Neural progenitor cell (in vitro differentiated cells): ENCODE data around the gene PDE6A. TPM values are rescaled to one million over a fixed set of nuclear protein-coding genes. Genes with fewer than 3 reads are reported as not detected.

ENCODE experiments used
- DNase-seq: peaks from one replicate; pipeline ENCODE4 v3.0.0-alpha.2; 2016; ENCODE audit warnings: low spot score
- H2AFZ ChIP-seq: fragments of 200-600 bp; sonication (generic); replicated peaks from 2 replicates; pipeline ENCODE4 v1.6.1; 2016; ENCODE audit warnings: antibody characterized with exemption
- H3F3A ChIP-seq: fragments of 200-600 bp; sonication (generic); 2 replicates; pipeline ENCODE4 v1.6.1; 2016; ENCODE audit warnings: antibody characterized with exemption, low read depth
- H3K27ac ChIP-seq: fragments of 200-600 bp; sonication (generic); 2 replicates; pipeline ENCODE4 v1.5.1; 2016; ENCODE audit warnings: mild to moderate bottlenecking
- H3K27me3 ChIP-seq: fragments of 200-600 bp; sonication (generic); 2 replicates; pipeline ENCODE4 v1.6.1; 2016; ENCODE audit warnings: mild to moderate bottlenecking, moderate library complexity
- H3K36me3 ChIP-seq: fragments of 200-600 bp; sonication (generic); 2 replicates; pipeline ENCODE4 v1.5.1; 2016
- H3K4me1 ChIP-seq: fragments of 200-600 bp; sonication (generic); 2 replicates; pipeline ENCODE4 v1.6.1; 2016; ENCODE audit warnings: mixed run types
- H3K4me2 ChIP-seq: fragments of 200-600 bp; sonication (generic); 2 replicates; pipeline ENCODE4 v1.6.1; 2016
- H3K4me3 ChIP-seq: fragments of 200-600 bp; sonication (generic); 2 replicates; pipeline ENCODE4 v1.5.1; 2016
- H3K79me2 ChIP-seq: fragments of 200-600 bp; sonication (generic); 2 replicates; pipeline ENCODE4 v1.6.1; 2016; ENCODE audit warnings: low read depth
- H3K9ac ChIP-seq: fragments of 200-600 bp; sonication (generic); 2 replicates; pipeline ENCODE4 v1.6.1; 2016
- H3K9me3 ChIP-seq: fragments of 200-600 bp; sonication (generic); 2 replicates; pipeline ENCODE4 v1.5.1; 2016; ENCODE audit warnings: low read depth
- H4K20me1 ChIP-seq: fragments of 200-600 bp; sonication (generic); 2 replicates; pipeline ENCODE4 v1.6.1; 2016; ENCODE audit warnings: low read depth
- H3K27ac Mint-ChIP-seq: 3 replicates; pipeline ENCODE4 v1.8.0; 2021; ENCODE audit warnings: mixed read lengths
- H3K27me3 Mint-ChIP-seq: 2 replicates; pipeline ENCODE4 v1.8.0; 2022; ENCODE audit warnings: low read depth, mild to moderate bottlenecking, inconsistent platforms, moderate library complexity, mixed read lengths; ENCODE audit not compliant: insufficient read depth
- H3K36me3 Mint-ChIP-seq: 3 replicates; pipeline ENCODE4 v1.8.0; 2021; ENCODE audit warnings: mixed read lengths
- H3K4me1 Mint-ChIP-seq: 3 replicates; pipeline ENCODE4 v1.8.0; 2021; ENCODE audit warnings: mixed read lengths
- H3K4me3 Mint-ChIP-seq: 3 replicates; pipeline ENCODE4 v1.8.0; 2021; ENCODE audit warnings: mild to moderate bottlenecking, moderate library complexity, mixed read lengths
- H3K9me3 Mint-ChIP-seq: 3 replicates; pipeline ENCODE4 v1.8.0; 2020; ENCODE audit warnings: mixed read lengths
- CTCF ChIP-seq: fragments of 200-600 bp; sonication (generic); IDR thresholded peaks from 2 replicates; pipeline ENCODE4 v1.5.1; 2017; ENCODE audit warnings: antibody characterized with exemption, mild to moderate bottlenecking
- EZH2 ChIP-seq: fragments of 200-600 bp; sonication (generic); IDR thresholded peaks from 2 replicates; pipeline ENCODE4 v1.6.1; 2017; ENCODE audit warnings: antibody characterized with exemption, mild to moderate bottlenecking, moderate library complexity
- EZH2phosphoT487 ChIP-seq: fragments of 200-600 bp; sonication (generic); IDR thresholded peaks from 2 replicates; pipeline ENCODE4 v1.6.1; 2017; ENCODE audit warnings: antibody characterized with exemption
- total RNA-seq: library from RNA; depleted of rRNA; stranded (reverse); fragments of >200 nt; gene quantifications from 2 replicates; pipeline ENCODE4 v1.2.3, GENCODE V29; 2015; ENCODE audit warnings: low replicate concordance

The PDE6A gene
- total RNA-seq, 1 donor from 2014 or later, result not detected

DNA sequence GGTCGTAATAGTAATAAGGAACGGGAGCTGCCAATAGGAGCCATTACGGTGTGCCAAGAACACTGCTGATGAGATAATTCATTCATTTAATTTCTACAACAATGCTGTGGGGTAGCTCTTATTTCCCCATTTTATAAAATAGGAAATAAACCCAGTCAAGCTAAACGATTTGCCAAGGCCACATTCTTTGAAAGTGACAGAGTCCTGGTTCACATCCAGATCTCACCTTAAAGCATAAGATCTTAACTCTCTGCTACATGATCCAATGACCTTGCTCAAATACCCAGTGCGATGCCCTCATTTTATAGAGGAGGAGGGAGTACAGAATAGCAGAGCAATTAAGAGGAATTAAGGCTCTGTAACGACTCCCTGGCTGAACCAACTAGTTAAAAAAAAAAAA lies 5.0 kb downstream of the PDE6A start:
- no peaks in the 10 kb centered on the region for H3K4me1 ChIP-seq
- H3K27ac Mint-ChIP-seq, result no peak overlapping the region
- H3K27me3 Mint-ChIP-seq, result peaks cover 5% of the 10 kb centered on the region
- H2AFZ ChIP-seq, result no peak overlapping the region
- no peak overlapping the region for H3K27ac ChIP-seq
- H3F3A ChIP-seq, result no peaks in the 10 kb centered on the region
- H3K4me3 Mint-ChIP-seq, result no peak overlapping the region
- TF ChIP-seq CTCF, result no peak
- TF ChIP-seq EZH2phosphoT487, result no peak
- no peak for TF ChIP-seq EZH2
- no peaks in the 10 kb centered on the region for H4K20me1 ChIP-seq
- no peaks in the 10 kb centered on the region for H3K9me3 Mint-ChIP-seq
- no peaks in the 10 kb centered on the region for H3K27me3 ChIP-seq
- no peaks in the 10 kb centered on the region for H3K36me3 ChIP-seq
- no peaks in the 10 kb centered on the region for H3K79me2 ChIP-seq
- peaks cover 6% of the 10 kb centered on the region for H3K4me1 Mint-ChIP-seq
- no peak overlapping the region for H3K4me2 ChIP-seq
- no peak overlapping the region for H3K4me3 ChIP-seq
- no peak for DNase-seq
- no peaks in the 10 kb centered on the region for H3K36me3 Mint-ChIP-seq
- H3K9ac ChIP-seq, result no peak overlapping the region
- H3K9me3 ChIP-seq, result no peaks in the 10 kb centered on the region

DNA sequence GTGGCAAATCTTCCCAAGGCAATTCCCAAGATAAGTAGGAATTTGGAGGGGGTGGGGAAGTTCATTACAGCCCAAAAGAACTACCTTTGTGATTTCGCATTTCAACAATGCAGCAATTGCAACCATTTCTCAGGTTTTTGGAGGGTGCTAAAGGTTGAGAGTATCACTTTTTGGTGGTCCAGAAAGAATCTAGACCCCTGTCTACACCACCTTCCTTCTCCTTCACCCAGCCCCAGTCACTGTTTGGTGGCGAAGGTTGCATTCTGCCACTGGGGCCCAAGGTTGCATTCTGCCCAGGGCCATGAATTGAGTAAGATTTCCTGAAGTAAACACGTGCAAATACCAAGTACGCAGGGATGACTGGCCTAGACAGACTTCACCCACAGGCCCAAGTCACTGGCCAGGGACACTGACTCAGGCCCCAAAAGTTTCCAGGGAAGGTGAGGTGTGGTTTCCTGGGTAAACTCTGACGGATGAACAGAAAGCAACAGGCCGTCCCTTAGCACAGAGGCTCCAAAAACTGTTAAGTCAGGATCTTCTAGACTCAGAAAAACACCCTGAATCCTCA lies 5.7 kb downstream of the PDE6A start:
- no peak overlapping the region for H3K4me2 ChIP-seq
- TF ChIP-seq CTCF, result no peak
- TF ChIP-seq EZH2phosphoT487, result no peak
- TF ChIP-seq EZH2, result no peak
- H3K27me3 ChIP-seq, result no peaks in the 10 kb centered on the region
- no peak overlapping the region for H3K9ac ChIP-seq
- H3K9me3 ChIP-seq, result no peaks in the 10 kb centered on the region
- no peak overlapping the region for H2AFZ ChIP-seq
- H3K4me1 Mint-ChIP-seq, result peaks cover 6% of the 10 kb centered on the region
- no peak overlapping the region for H3K27ac ChIP-seq
- no peak overlapping the region for H3K27ac Mint-ChIP-seq
- H4K20me1 ChIP-seq, result no peaks in the 10 kb centered on the region
- H3K4me3 ChIP-seq, result no peak overlapping the region
- no peaks in the 10 kb centered on the region for H3F3A ChIP-seq
- peaks cover 5% of the 10 kb centered on the region for H3K27me3 Mint-ChIP-seq
- H3K36me3 Mint-ChIP-seq, result no peaks in the 10 kb centered on the region
- H3K4me1 ChIP-seq, result no peaks in the 10 kb centered on the region
- H3K9me3 Mint-ChIP-seq, result no peaks in the 10 kb centered on the region
- no peak for DNase-seq
- no peaks in the 10 kb centered on the region for H3K79me2 ChIP-seq
- no peaks in the 10 kb centered on the region for H3K36me3 ChIP-seq
- H3K4me3 Mint-ChIP-seq, result no peak overlapping the region

DNA sequence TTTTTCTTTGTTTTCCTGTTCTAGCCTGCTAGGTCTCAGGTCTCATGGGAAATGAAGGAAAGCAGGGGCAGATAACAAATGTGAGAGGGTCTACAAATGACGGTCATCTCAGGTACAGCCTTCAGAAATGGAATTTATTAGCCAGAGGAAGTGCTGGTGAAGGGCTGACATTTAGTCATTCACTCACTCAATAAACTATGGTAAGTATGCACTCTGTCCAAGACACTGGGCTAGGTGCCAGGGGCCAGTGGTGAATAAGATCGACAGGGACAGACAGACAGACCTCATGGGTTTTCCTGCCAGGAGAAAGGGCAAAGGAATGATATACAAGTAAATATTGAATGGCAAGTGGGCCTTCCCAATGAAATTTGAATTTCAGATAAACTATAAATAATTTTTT lies 6.3 kb downstream of the PDE6A start:
- Histone ChIP-seq H2AFZ (no peak overlapping the region), H3K27me3 (peaks cover 1% of the 10 kb centered on the region), H3K4me2 (no peak overlapping the region), H3K79me2 (no peaks in the 10 kb centered on the region), H3K4me3 (no peak overlapping the region), H3K4me1 (no peaks in the 10 kb centered on the region), H3K36me3 (no peaks in the 10 kb centered on the region), H4K20me1 (no peaks in the 10 kb centered on the region), H3K27ac (no peak overlapping the region), H3K9ac (no peak overlapping the region), H3K9me3 (no peaks in the 10 kb centered on the region), H3F3A (no peaks in the 10 kb centered on the region)
- H3K4me1 Mint-ChIP-seq, result peaks cover 6% of the 10 kb centered on the region
- no peak for DNase-seq
- no peaks in the 10 kb centered on the region for H3K36me3 Mint-ChIP-seq
- TF ChIP-seq EZH2phosphoT487 (no peak), EZH2 (no peak), CTCF (no peak)
- no peaks in the 10 kb centered on the region for H3K9me3 Mint-ChIP-seq
- H3K27ac Mint-ChIP-seq, result no peak overlapping the region
- H3K27me3 Mint-ChIP-seq, result peaks cover 5% of the 10 kb centered on the region
- H3K4me3 Mint-ChIP-seq, result no peak overlapping the region
